ENCODE measurements around the gene PHYH.
"Not testable (repeated sequence)": the region's sequence is repeated elsewhere in the genome, so short reads cannot be mapped to it uniquely, and the experiment has no call there.

Gene PHYH

GRCh38 chr10:13299437-13300287 is at the start of gene PHYH:
Gene PHYH, minus strand, starts transcription at chr10:13300064. Its CDS starts 22 bp downstream, at chr10:13300042.
- no peak for FAIRE-seq

GRCh38 chr10:13348216-13349017 is 48.6 kb upstream of the PHYH start, which contains the start of gene SEPHS1:
Gene SEPHS1, minus strand, starts transcription at chr10:13348293. Its CDS starts 3,343 bp downstream, at chr10:13344950.
- FAIRE-seq, result no peak

- no peak for FAIRE-seq
Measured at GRCh38 chr10:13347500-13348156, 47.8 kb upstream of the PHYH start.

GRCh38 chr10:13347043-13347499 is 47.2 kb upstream of the PHYH start:
- no peak for FAIRE-seq

GRCh38 chr10:13346283-13347042 is 46.6 kb upstream of the PHYH start:
- FAIRE-seq, result no peak

- FAIRE-seq, result no peak
Measured at GRCh38 chr10:13340626-13341376, 40.9 kb upstream of the PHYH start.

GRCh38 chr10:13340068-13340467 is 40.2 kb upstream of the PHYH start:
- no peak for FAIRE-seq

GRCh38 chr10:13338390-13339110 is 38.7 kb upstream of the PHYH start:
- no peak for FAIRE-seq

GRCh38 chr10:13337827-13338196 is 37.9 kb upstream of the PHYH start:
- no peak for FAIRE-seq

GRCh38 chr10:13337128-13337826 is 37.4 kb upstream of the PHYH start:
- FAIRE-seq, result no peak

- no peak for FAIRE-seq
Measured at GRCh38 chr10:13335881-13336280, 36.0 kb upstream of the PHYH start.

GRCh38 chr10:13334556-13334955 is 34.7 kb upstream of the PHYH start:
- FAIRE-seq, result no peak

- no peak for FAIRE-seq
Measured at GRCh38 chr10:13331646-13332045, 31.8 kb upstream of the PHYH start.

GRCh38 chr10:13330980-13331379 is 31.1 kb upstream of the PHYH start:
- FAIRE-seq, result not testable (repeated sequence)

- FAIRE-seq, result no peak
Measured at GRCh38 chr10:13329565-13329964, 29.7 kb upstream of the PHYH start.

- no peak for FAIRE-seq
Measured at GRCh38 chr10:13328613-13329012, 28.7 kb upstream of the PHYH start.

- FAIRE-seq, result no peak
Measured at GRCh38 chr10:13328126-13328525, 28.3 kb upstream of the PHYH start.

GRCh38 chr10:13327534-13327933 is 27.7 kb upstream of the PHYH start:
- FAIRE-seq, result no peak

GRCh38 chr10:13322615-13323148 is 22.8 kb upstream of the PHYH start:
- no peak for FAIRE-seq

GRCh38 chr10:13321576-13321975 is 21.7 kb upstream of the PHYH start:
- FAIRE-seq, result no peak

All from endometrium (tissue), 2 donors.